IMR-90 (cell line): Measurements from ENCODE around the gene PRSS35. TPM values are rescaled to one million over a fixed set of nuclear protein-coding genes. Genes with fewer than 3 reads are reported as not detected.

Experiments
- ATAC-seq: fragments of 200-7000 bp; cut with Tn5 transposase; 2 replicates; pipeline ENCODE4 v1.9.1; 2020; ENCODE audit warnings: low read depth, mild to moderate bottlenecking, moderate library complexity
- BruUV-seq: library from RNA; stranded (reverse); fragments of 400-500 nt; replicated peaks from 2 replicates; lab custom pipeline; 2021; lab: Mats Ljungman, UMichigan
- CTCF ChIA-PET: fragments of 300-600 bp; formaldehyde crosslinking; extraction: SDS; loops from one replicate; lab custom pipeline; 2021; ENCODE audit warnings: antibody characterized with exemption; lab: Yijun Ruan, JAX
- POLR2A ChIA-PET: fragments of 300-600 bp; sonication (Branson Sonifier 250); formaldehyde crosslinking; loops from one replicate; lab custom pipeline; 2022; ENCODE audit warnings: antibody characterized with exemption; ENCODE audit not compliant: unreplicated experiment; lab: Charles Lee
- DNase-seq: peaks from one replicate; pipeline ENCODE4 v3.0.0; 2013
- H2AFZ ChIP-seq: replicated peaks from 2 replicates; pipeline ENCODE3; 2013; ENCODE audit warnings: low read length, mild to moderate bottlenecking; ENCODE audit not compliant: poor library complexity
- H2AK5ac ChIP-seq: 2 replicates; pipeline ENCODE4 v1.6.1; 2013; ENCODE audit warnings: low read depth, low read length, inconsistent platforms
- H2AK9ac ChIP-seq: replicated peaks from 2 replicates; pipeline ENCODE3; 2013; ENCODE audit warnings: mild to moderate bottlenecking, low read depth, low read length, moderate library complexity; ENCODE audit not compliant: poor library complexity
- H2BK120ac ChIP-seq: 2 replicates; pipeline ENCODE4 v1.6.1; 2013; ENCODE audit warnings: low read depth, low read length, inconsistent platforms
- H2BK15ac ChIP-seq: 3 replicates; pipeline ENCODE4 v1.6.1; 2013; ENCODE audit warnings: low read depth, low read length, inconsistent platforms
- H2BK20ac ChIP-seq: 2 replicates; pipeline ENCODE4 v1.6.1; 2013; ENCODE audit warnings: low read depth, mild to moderate bottlenecking, inconsistent platforms, low read length, moderate library complexity
- H2BK5ac ChIP-seq: 2 replicates; pipeline ENCODE4 v1.6.1; 2013; ENCODE audit warnings: mild to moderate bottlenecking, low read depth, low read length, inconsistent platforms; ENCODE audit not compliant: poor library complexity, severe bottlenecking
- H3K14ac ChIP-seq: replicated peaks from 2 replicates; pipeline ENCODE4 v1.6.1; 2013; ENCODE audit warnings: low read depth, low read length, inconsistent platforms
- H3K18ac ChIP-seq: 2 replicates; pipeline ENCODE4 v1.6.1; 2013; ENCODE audit warnings: low read depth, low read length, control low read depth
- H3K23ac ChIP-seq: 2 replicates; pipeline ENCODE4 v1.6.1; 2013; ENCODE audit warnings: low read depth, low read length, inconsistent platforms
- H3K27ac ChIP-seq: 2 replicates; pipeline ENCODE4 v1.5.1; 2013; ENCODE audit warnings: mild to moderate bottlenecking, control low read depth, low read length; ENCODE audit not compliant: insufficient read depth
- H3K27me3 ChIP-seq: 2 replicates; pipeline ENCODE4 v1.6.1; 2013; ENCODE audit warnings: low read length; ENCODE audit not compliant: control insufficient read depth, insufficient read depth
- H3K36me3 ChIP-seq: 2 replicates; pipeline ENCODE4 v1.6.1; 2013; ENCODE audit warnings: low read length, mixed read lengths; ENCODE audit not compliant: control insufficient read depth, insufficient read depth
- H3K4ac ChIP-seq: 2 replicates; pipeline ENCODE4 v1.6.1; 2013; ENCODE audit warnings: low read depth, low read length, inconsistent platforms
- H3K4me1 ChIP-seq: 2 replicates; pipeline ENCODE4 v1.6.1; 2013; ENCODE audit warnings: low read length, mixed read lengths; ENCODE audit not compliant: control insufficient read depth, insufficient read depth
- H3K4me2 ChIP-seq: 2 replicates; pipeline ENCODE4 v1.6.1; 2013; ENCODE audit warnings: low read depth, mild to moderate bottlenecking, control low read depth, low read length, moderate library complexity
- H3K4me3 ChIP-seq: 2 replicates; pipeline ENCODE4 v1.5.1; 2013; ENCODE audit warnings: low read depth, mild to moderate bottlenecking, control low read depth, low read length, moderate library complexity; ENCODE audit not compliant: insufficient read depth
- H3K56ac ChIP-seq: 2 replicates; pipeline ENCODE4 v1.6.1; 2013; ENCODE audit warnings: low read length, inconsistent platforms; ENCODE audit not compliant: insufficient read depth; ENCODE audit errors: extremely low read depth
- H3K79me1 ChIP-seq, 2 experiments: 2 replicates each; pipeline ENCODE4 v1.6.1; 2013; ENCODE audit warnings: low read length in 2 of 2, inconsistent platforms in 1 of 2, low read depth in 1 of 2
- H3K9ac ChIP-seq: 2 replicates; pipeline ENCODE4 v1.6.1; 2013; ENCODE audit warnings: low read depth, low read length, control low read depth
- H3K9me1 ChIP-seq: 2 replicates; pipeline ENCODE4 v1.6.1; 2013; ENCODE audit warnings: low read length, inconsistent platforms; ENCODE audit not compliant: insufficient read depth
- H3K9me3 ChIP-seq: 2 replicates; pipeline ENCODE4 v1.6.1; 2013; ENCODE audit warnings: low read length; ENCODE audit not compliant: control insufficient read depth, insufficient read depth
- H4K20me1 ChIP-seq: 2 replicates; pipeline ENCODE4 v1.6.1; 2013; ENCODE audit warnings: low read length, inconsistent platforms; ENCODE audit not compliant: insufficient read depth
- H4K5ac ChIP-seq: 2 replicates; pipeline ENCODE4 v1.6.1; 2013; ENCODE audit warnings: mild to moderate bottlenecking, low read depth, low read length, control low read depth
- H4K8ac ChIP-seq, 2 experiments: 2 replicates each; pipeline ENCODE4 v1.6.1; 2013; ENCODE audit warnings: low read depth in 2 of 2, low read length in 2 of 2, control low read depth in 1 of 2, inconsistent platforms in 1 of 2
- H4K91ac ChIP-seq: 2 replicates; pipeline ENCODE4 v1.6.1; 2013; ENCODE audit warnings: low read depth, low read length, inconsistent platforms; ENCODE audit not compliant: insufficient read depth
- BHLHE40 ChIP-seq: fragments of 150-350 bp; IDR thresholded peaks from 2 replicates; pipeline ENCODE4 v1.6.1; 2016; ENCODE audit warnings: mild to moderate bottlenecking, low read depth, low read length
- CEBPB ChIP-seq: IDR thresholded peaks from 2 replicates; pipeline ENCODE4 v1.6.1; 2012; ENCODE audit warnings: low read depth, low read length, improper control_type of control experiment
- CHD1 ChIP-seq: IDR thresholded peaks from 2 replicates; pipeline ENCODE4 v1.6.1; 2012; ENCODE audit warnings: low read depth, low read length, improper control_type of control experiment
- FOS ChIP-seq: fragments of 150-350 bp; IDR thresholded peaks from 2 replicates; pipeline ENCODE4 v1.6.1; 2016; ENCODE audit warnings: low read depth, low read length
- MAFK ChIP-seq: IDR thresholded peaks from 2 replicates; pipeline ENCODE4 v1.6.1; 2012; ENCODE audit warnings: low read depth, low read length, improper control_type of control experiment
- MAZ ChIP-seq: IDR thresholded peaks from 2 replicates; pipeline ENCODE4 v1.6.1; 2012; ENCODE audit warnings: low read depth, mild to moderate bottlenecking, low read length, improper control_type of control experiment, moderate library complexity, borderline replicate concordance
- MXI1 ChIP-seq: IDR thresholded peaks from 2 replicates; pipeline ENCODE4 v1.6.1; 2012; ENCODE audit warnings: low read depth, mild to moderate bottlenecking, low read length, moderate library complexity, borderline replicate concordance
- NFE2L2 ChIP-seq: fragments of 150-350 bp; IDR thresholded peaks from 2 replicates; pipeline ENCODE4 v1.6.1; 2016; ENCODE audit warnings: low read depth, mild to moderate bottlenecking, low read length
- POLR2A ChIP-seq: IDR thresholded peaks from 2 replicates; pipeline ENCODE4 v1.6.1; 2012; ENCODE audit warnings: mild to moderate bottlenecking, low read depth, low read length
- RAD21 ChIP-seq: IDR thresholded peaks from 2 replicates; pipeline ENCODE4 v1.6.1; 2012; ENCODE audit warnings: low read length, improper control_type of control experiment
- RCOR1 ChIP-seq: IDR thresholded peaks from 2 replicates; pipeline ENCODE4 v1.6.1; 2012; ENCODE audit warnings: mild to moderate bottlenecking, low read length, improper control_type of control experiment; ENCODE audit not compliant: insufficient replicate concordance
- RFX5 ChIP-seq: IDR thresholded peaks from 2 replicates; pipeline ENCODE4 v1.8.0; 2012; ENCODE audit warnings: low read depth, mild to moderate bottlenecking, low read length, moderate library complexity
- SMC3 ChIP-seq: fragments of 150-350 bp; IDR thresholded peaks from 2 replicates; pipeline ENCODE4 v1.6.1; 2016; ENCODE audit warnings: low read depth, mild to moderate bottlenecking, antibody characterized with exemption, low read length, moderate library complexity
- WGBS, 2 experiments: methylation state at CpG; one replicate each; pipeline versions ENCODE4 v1.1.5 to v1.1.7; 2013; ENCODE audit warnings: missing lambda C conversion rate in 2 of 2; ENCODE audit not compliant: insufficient read length in 1 of 2; ENCODE audit errors: extremely low coverage in 2 of 2; 5-methylcytosine and 5-hydroxymethylcytosine counted together
- dilution Hi-C: fragments of 300-500 bp; cut with HindIII; formaldehyde crosslinking; loops from one replicate; pipeline ENCODE4 v1.14.3; 2018; ENCODE audit warnings: low sequenced_read_pairs; ENCODE audit not compliant: unreplicated experiment
- in situ Hi-C: fragments of 300-500 bp; cut with MboI; formaldehyde crosslinking; loops from 3 replicates; pipeline ENCODE4 v1.14.3; 2019; ENCODE audit warnings: low sequenced_read_pairs, inconsistent platforms, mixed read lengths
- intact Hi-C: fragments of 100-400 bp; cut with micrococcal nuclease; formaldehyde crosslinking; loops from 2 replicates; pipeline ENCODE4 v1.10.0; 2022
- polyA plus RNA-seq, 3 experiments: library from polyadenylated mRNA; depleted of rRNA; stranded (reverse); fragments of >200 nt; gene quantifications; 2 replicates each; pipeline ENCODE4 v1.2.3, GENCODE V29; 2012; ENCODE audit warnings: low replicate concordance in 1 of 3
- total RNA-seq: library from RNA; depleted of rRNA; stranded (reverse); fragments of >200 nt; gene quantifications from 2 replicates; pipeline ENCODE4 v1.2.3, GENCODE V29; 2012
- TF ChIP-seq, protein P1 (sequence below): fragments of 150-350 bp; IDR thresholded peaks from 2 replicates; pipeline ENCODE4 v1.6.1; 2017; ENCODE audit warnings: mild to moderate bottlenecking, antibody characterized with exemption, low read length, low read depth
- TF ChIP-seq, protein P2 (sequence below): fragments of 150-350 bp; IDR thresholded peaks from 2 replicates; pipeline ENCODE4 v1.6.1; 2016; ENCODE audit warnings: low read depth, mild to moderate bottlenecking, low read length, moderate library complexity, borderline replicate concordance
- TF ChIP-seq, protein P3 (sequence below): conservative IDR thresholded peaks from 2 replicates; pipeline ENCODE4 v1.5.1; 2012; ENCODE audit warnings: mild to moderate bottlenecking, low read depth, low read length, improper control_type of control experiment

PRSS35 gene
- total and polyA plus RNA-seq, 2 of the 4 experiments (the other 2 are of a cell fraction), result 5.2 to 5.6 TPM

DNA sequence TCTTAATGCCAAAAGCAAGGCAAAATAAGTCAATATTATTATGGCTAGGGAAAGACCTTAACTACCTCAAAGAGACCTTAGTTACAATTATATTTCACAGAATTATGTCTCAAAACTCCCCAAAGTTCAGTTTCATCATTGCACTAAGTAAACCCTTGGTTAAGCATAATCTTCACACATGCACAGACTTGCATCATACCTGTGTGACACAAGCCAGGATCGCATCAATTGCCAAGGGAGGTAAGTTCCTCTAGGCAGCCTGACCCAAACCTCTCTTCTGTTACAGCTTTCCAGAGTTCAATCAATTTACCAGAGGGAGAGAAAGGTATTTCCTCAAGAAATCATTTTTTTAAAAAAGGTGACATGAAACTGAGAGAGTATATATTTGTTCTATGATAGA is 31.9 kb upstream of the PRSS35 start:
- Histone ChIP-seq H3K36me3 (no peaks in the 10 kb centered on the region), H3K27me3 (peaks cover 1% of the 10 kb centered on the region; the same call in 1 of the 2 replicates), H2AK5ac (no peak overlapping the region), H3K23ac (no peak overlapping the region), H4K91ac (no peak overlapping the region), H2BK120ac (no peak overlapping the region), H2AFZ (no peak overlapping the region), H3K9me1 (no peaks in the 10 kb centered on the region), H2BK20ac (no peak overlapping the region), H2BK5ac (no peak overlapping the region), H2BK15ac (no peak overlapping the region), H4K5ac (no peak overlapping the region), H2AK9ac (no peak overlapping the region), H3K27ac (no peak overlapping the region), H3K9me3 (no peaks in the 10 kb centered on the region), H3K18ac (no peak overlapping the region), H3K79me1 (no peaks in the 10 kb centered on the region), H3K4me1 (no peaks in the 10 kb centered on the region), H3K14ac (no peak overlapping the region), H4K8ac (no peak overlapping the region), H3K9ac (no peak overlapping the region), H3K4me3 (no peak overlapping the region), H4K20me1 (no peaks in the 10 kb centered on the region), H3K4ac (no peak overlapping the region), H3K4me2 (no peak overlapping the region), H3K56ac (no peak overlapping the region)
- BruUV-seq, result no TSS peak
- in situ Hi-C loops, result no loop called here
- dilution Hi-C loops, result no loop called here
- WGBS, 2 experiments, result no CpG with 5 or more reads among the region's 1 CpG
- ATAC-seq (no peak), DNase-seq (no peak)
- ChIA-PET POLR2A (no interaction called here), CTCF (no interaction called here)
- intact Hi-C loops, result no loop called here
- TF ChIP-seq, protein P1, sequence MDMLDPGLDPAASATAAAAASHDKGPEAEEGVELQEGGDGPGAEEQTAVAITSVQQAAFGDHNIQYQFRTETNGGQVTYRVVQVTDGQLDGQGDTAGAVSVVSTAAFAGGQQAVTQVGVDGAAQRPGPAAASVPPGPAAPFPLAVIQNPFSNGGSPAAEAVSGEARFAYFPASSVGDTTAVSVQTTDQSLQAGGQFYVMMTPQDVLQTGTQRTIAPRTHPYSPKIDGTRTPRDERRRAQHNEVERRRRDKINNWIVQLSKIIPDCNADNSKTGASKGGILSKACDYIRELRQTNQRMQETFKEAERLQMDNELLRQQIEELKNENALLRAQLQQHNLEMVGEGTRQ, result no peak
- TF ChIP-seq CHD1 (no peak), BHLHE40 (no peak), SMC3 (no peak), MAFK (no peak), CEBPB (no peak), RFX5 (no peak), MAZ (no peak), FOS (no peak), RCOR1 (no peak), MXI1 (no peak), RAD21 (no peak), NFE2L2 (no peak), POLR2A (no peak)
- TF ChIP-seq, protein P2, sequence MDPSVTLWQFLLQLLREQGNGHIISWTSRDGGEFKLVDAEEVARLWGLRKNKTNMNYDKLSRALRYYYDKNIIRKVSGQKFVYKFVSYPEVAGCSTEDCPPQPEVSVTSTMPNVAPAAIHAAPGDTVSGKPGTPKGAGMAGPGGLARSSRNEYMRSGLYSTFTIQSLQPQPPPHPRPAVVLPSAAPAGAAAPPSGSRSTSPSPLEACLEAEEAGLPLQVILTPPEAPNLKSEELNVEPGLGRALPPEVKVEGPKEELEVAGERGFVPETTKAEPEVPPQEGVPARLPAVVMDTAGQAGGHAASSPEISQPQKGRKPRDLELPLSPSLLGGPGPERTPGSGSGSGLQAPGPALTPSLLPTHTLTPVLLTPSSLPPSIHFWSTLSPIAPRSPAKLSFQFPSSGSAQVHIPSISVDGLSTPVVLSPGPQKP, result no peak
- TF ChIP-seq, protein P3, sequence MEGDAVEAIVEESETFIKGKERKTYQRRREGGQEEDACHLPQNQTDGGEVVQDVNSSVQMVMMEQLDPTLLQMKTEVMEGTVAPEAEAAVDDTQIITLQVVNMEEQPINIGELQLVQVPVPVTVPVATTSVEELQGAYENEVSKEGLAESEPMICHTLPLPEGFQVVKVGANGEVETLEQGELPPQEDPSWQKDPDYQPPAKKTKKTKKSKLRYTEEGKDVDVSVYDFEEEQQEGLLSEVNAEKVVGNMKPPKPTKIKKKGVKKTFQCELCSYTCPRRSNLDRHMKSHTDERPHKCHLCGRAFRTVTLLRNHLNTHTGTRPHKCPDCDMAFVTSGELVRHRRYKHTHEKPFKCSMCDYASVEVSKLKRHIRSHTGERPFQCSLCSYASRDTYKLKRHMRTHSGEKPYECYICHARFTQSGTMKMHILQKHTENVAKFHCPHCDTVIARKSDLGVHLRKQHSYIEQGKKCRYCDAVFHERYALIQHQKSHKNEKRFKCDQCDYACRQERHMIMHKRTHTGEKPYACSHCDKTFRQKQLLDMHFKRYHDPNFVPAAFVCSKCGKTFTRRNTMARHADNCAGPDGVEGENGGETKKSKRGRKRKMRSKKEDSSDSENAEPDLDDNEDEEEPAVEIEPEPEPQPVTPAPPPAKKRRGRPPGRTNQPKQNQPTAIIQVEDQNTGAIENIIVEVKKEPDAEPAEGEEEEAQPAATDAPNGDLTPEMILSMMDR, result no peak
